Osteoblast (primary cell): ENCODE data around the gene UCP3. TPM values are rescaled to one million over a fixed set of nuclear protein-coding genes. Genes with fewer than 3 reads are reported as not detected.

ENCODE experiments used
- DNase-seq: peaks from one replicate; pipeline ENCODE4 v3.0.0; 2011; ENCODE audit warnings: low spot score, mixed read lengths; ENCODE audit not compliant: insufficient read length; ENCODE audit errors: missing footprints
- H2AFZ ChIP-seq: 2 replicates; pipeline ENCODE4 v1.6.0; 2011; ENCODE audit warnings: mild to moderate bottlenecking, low read length
- H3K27ac ChIP-seq: 2 replicates; pipeline ENCODE4 v1.5.1; 2011; ENCODE audit warnings: mild to moderate bottlenecking, low read depth, low read length, moderate library complexity
- H3K27me3 ChIP-seq: 2 replicates; pipeline ENCODE4 v1.6.0; 2012; ENCODE audit warnings: mild to moderate bottlenecking, control low read depth, inconsistent platforms, low read length, moderate library complexity; ENCODE audit not compliant: insufficient read depth
- H3K36me3 ChIP-seq: 2 replicates; pipeline ENCODE4 v1.5.1; 2011; ENCODE audit warnings: mild to moderate bottlenecking, low read length, control low read depth, moderate library complexity; ENCODE audit not compliant: insufficient read depth
- H3K4me1 ChIP-seq: 2 replicates; pipeline ENCODE4 v1.5.1; 2011; ENCODE audit warnings: mild to moderate bottlenecking, low read length, control low read depth, moderate library complexity; ENCODE audit not compliant: insufficient read depth
- H3K4me2 ChIP-seq: 2 replicates; pipeline ENCODE4 v1.6.0; 2011; ENCODE audit warnings: mild to moderate bottlenecking, low read length; ENCODE audit not compliant: insufficient read depth
- H3K4me3 ChIP-seq: fragments of 200-600 bp; sonication (generic); 3 replicates; pipeline ENCODE4 v1.5.1; 2012; ENCODE audit warnings: mild to moderate bottlenecking, low read length, inconsistent platforms; ENCODE audit not compliant: insufficient read depth
- H3K79me2 ChIP-seq: 2 replicates; pipeline ENCODE4 v1.6.0; 2012; ENCODE audit warnings: mild to moderate bottlenecking, low read length, control low read depth, inconsistent platforms; ENCODE audit not compliant: insufficient read depth
- H3K9me3 ChIP-seq: 2 replicates; pipeline ENCODE4 v1.5.1; 2011; ENCODE audit warnings: low read depth, low read length, control low read depth
- H4K20me1 ChIP-seq: 2 replicates; pipeline ENCODE4 v1.6.0; 2012; ENCODE audit warnings: mild to moderate bottlenecking, low read length, control low read depth; ENCODE audit not compliant: insufficient read depth
- CTCF ChIP-seq: IDR thresholded peaks from 2 replicates; pipeline ENCODE4 v1.5.1; 2011; ENCODE audit warnings: mild to moderate bottlenecking, low read depth, low read length, moderate library complexity; ENCODE audit errors: extremely low read depth
- total RNA-seq: library from RNA; depleted of rRNA; stranded (reverse); fragments of >200 nt; gene quantifications from 2 replicates; pipeline ENCODE4 v1.2.3, GENCODE V29; 2012

UCP3 gene
- total RNA-seq, 1 donor: under 0.01 TPM

- Histone ChIP-seq H3K79me2 (no peaks in the 10 kb centered on the region), H3K4me3 (no peak overlapping the region), H2AFZ (no peak overlapping the region), H3K4me2 (no peak overlapping the region), H3K27me3 (no peaks in the 10 kb centered on the region), H3K27ac (no peak overlapping the region), H4K20me1 (no peaks in the 10 kb centered on the region), H3K9me3 (no peaks in the 10 kb centered on the region), H3K4me1 (no peaks in the 10 kb centered on the region), H3K36me3 (no peaks in the 10 kb centered on the region)
- DNase-seq: no peak
- no peak for TF ChIP-seq CTCF
Measured at GRCh38 chr11:73977856-73978519, 30.9 kb downstream of the UCP3 start.

GRCh38 chr11:73976451-73977151 lies 32.3 kb downstream of the UCP3 start:
- Histone ChIP-seq H4K20me1 (no peaks in the 10 kb centered on the region), H3K36me3 (no peaks in the 10 kb centered on the region), H3K27me3 (no peaks in the 10 kb centered on the region), H3K4me1 (no peaks in the 10 kb centered on the region), H2AFZ (no peak overlapping the region), H3K4me3 (no peak overlapping the region), H3K79me2 (no peaks in the 10 kb centered on the region), H3K9me3 (no peaks in the 10 kb centered on the region), H3K4me2 (no peak overlapping the region), H3K27ac (no peak overlapping the region)
- no peak for DNase-seq
- no peak for TF ChIP-seq CTCF

GRCh38 chr11:73975479-73975757 lies 33.5 kb downstream of the UCP3 start:
- H3K79me2 ChIP-seq: no peaks in the 10 kb centered on the region
- no peak overlapping the region for H2AFZ ChIP-seq
- TF ChIP-seq CTCF: no peak
- H3K4me3 ChIP-seq: no peak overlapping the region
- no peak overlapping the region for H3K27ac ChIP-seq
- no peak overlapping the region for H3K4me2 ChIP-seq
- H3K36me3 ChIP-seq: no peaks in the 10 kb centered on the region
- no peak for DNase-seq
- H3K4me1 ChIP-seq: no peaks in the 10 kb centered on the region
- no peaks in the 10 kb centered on the region for H4K20me1 ChIP-seq
- H3K27me3 ChIP-seq: no peaks in the 10 kb centered on the region
- no peaks in the 10 kb centered on the region for H3K9me3 ChIP-seq

DNA sequence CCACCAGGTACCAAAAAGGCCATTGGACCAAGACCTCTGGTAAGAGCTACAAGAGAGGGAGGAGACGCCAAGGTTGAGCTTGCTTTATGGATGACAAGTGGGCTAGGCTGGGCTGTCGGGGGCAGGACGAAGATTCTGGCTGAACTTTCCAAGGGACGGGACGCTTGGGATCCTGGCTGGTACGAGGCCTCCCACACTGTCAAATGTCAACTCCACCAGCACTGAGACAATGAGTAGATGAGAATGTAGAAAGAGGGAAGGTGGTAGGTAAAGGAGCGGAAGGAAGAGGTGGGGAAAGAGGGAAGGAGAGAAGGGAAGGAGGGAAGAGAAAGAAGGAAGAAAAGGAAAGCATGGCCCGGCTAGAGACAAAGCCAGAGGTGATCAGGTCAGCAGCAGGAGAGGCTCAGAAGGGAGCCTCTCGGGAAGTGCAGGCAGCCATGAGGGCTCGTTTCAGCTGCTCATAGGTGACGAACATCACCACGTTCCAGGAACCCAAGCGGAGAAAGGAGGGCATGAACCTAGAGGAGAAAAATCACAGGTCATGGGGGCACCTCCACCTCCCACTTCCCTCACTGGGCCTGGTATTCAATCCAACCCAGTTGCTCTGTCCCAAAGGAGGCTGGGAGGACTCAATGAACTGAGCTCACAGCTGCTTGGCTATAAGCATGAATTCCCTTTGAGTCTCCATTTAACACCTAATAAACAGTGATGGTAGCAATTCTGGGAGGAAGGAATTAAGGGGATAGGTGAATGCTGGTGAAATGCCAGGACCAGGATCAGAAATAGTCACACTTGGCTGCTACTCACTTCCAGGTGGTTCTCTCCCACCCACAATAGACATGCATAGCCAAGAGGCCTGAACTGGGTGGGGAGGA lies 34.0 kb downstream of the UCP3 start:
- H3K27ac ChIP-seq: no peak overlapping the region
- H4K20me1 ChIP-seq: no peaks in the 10 kb centered on the region
- no peaks in the 10 kb centered on the region for H3K27me3 ChIP-seq
- no peak overlapping the region for H2AFZ ChIP-seq
- no peak for TF ChIP-seq CTCF
- H3K36me3 ChIP-seq: no peaks in the 10 kb centered on the region
- no peaks in the 10 kb centered on the region for H3K79me2 ChIP-seq
- no peaks in the 10 kb centered on the region for H3K9me3 ChIP-seq
- H3K4me2 ChIP-seq: no peak overlapping the region
- no peak overlapping the region for H3K4me3 ChIP-seq
- H3K4me1 ChIP-seq: no peaks in the 10 kb centered on the region
- no peak for DNase-seq
